AG04450 (cell line): ENCODE results near the gene PAMR1. TPM values are rescaled to one million over a fixed set of nuclear protein-coding genes. Genes with fewer than 3 reads are reported as not detected.
A peak's percentile ranks its signal among the peaks of the same experiment; 100 is the strongest.

Experiments used
- CTCF ChIA-PET: fragments of 300-600, 350-600 bp; formaldehyde crosslinking; extraction: SDS; loops from one replicate; lab custom pipeline; 2022; ENCODE audit warnings: antibody characterized with exemption, inconsistent platforms; lab: Charles Lee
- POLR2A ChIA-PET: fragments of 350-600 bp; formaldehyde crosslinking; extraction: SDS; loops from one replicate; lab custom pipeline; 2021; ENCODE audit warnings: antibody characterized with exemption, inconsistent platforms; lab: Yijun Ruan, JAX
- DNase-seq: peaks from one replicate; pipeline ENCODE4 v3.0.0-alpha.2; 2011; ENCODE audit warnings: low read depth, low spot score
- H3K27ac ChIP-seq: one replicate; pipeline ENCODE4 v1.5.1; 2012; ENCODE audit warnings: low read depth, low read length, control low read depth
- H3K27me3 ChIP-seq: one replicate; pipeline ENCODE4 v1.6.0; 2012; ENCODE audit warnings: low read length; ENCODE audit not compliant: control insufficient read depth, insufficient read depth
- H3K4me3 ChIP-seq: 2 replicates; pipeline ENCODE4 v1.5.1; 2011; ENCODE audit warnings: mild to moderate bottlenecking, low read depth, low read length, control low read depth
- H3K9me3 ChIP-seq: 2 replicates; pipeline ENCODE4 v1.5.1; 2012; ENCODE audit warnings: low read length; ENCODE audit not compliant: control insufficient read depth, insufficient read depth
- CTCF ChIP-seq: IDR thresholded peaks from 2 replicates; pipeline ENCODE4 v1.5.1; 2011; ENCODE audit warnings: low read depth, low read length, control low read depth, inconsistent platforms
- polyA plus RNA-seq: library from polyadenylated mRNA; depleted of rRNA; stranded (reverse); fragments of >200 nt; gene quantifications from 2 replicates; pipeline ENCODE4 v1.2.3, GENCODE V29; 2011

PAMR1 gene
- polyA plus RNA-seq, 1 experiment: 215 TPM

GRCh38 chr11:35486934-35487333 is 38.5 kb downstream of the PAMR1 start:
- DNase-seq: no peak
- POLR2A ChIA-PET: no interaction called here
- no peaks in the 10 kb centered on the region for H3K27me3 ChIP-seq
- CTCF ChIA-PET: interaction anchor here (0.9 to 4.9 kb wide), 15 partner anchors 9 to 780 kb away, joined by 3 to 26 read pairs (median 9); partner anchors contain the start of gene PAMR1
- TF ChIP-seq CTCF: no peak
- H3K27ac ChIP-seq: no peak overlapping the region
- H3K9me3 ChIP-seq: peaks cover 4% of the 10 kb centered on the region; the same call in 1 of the 2 replicates
- H3K4me3 ChIP-seq: no peak overlapping the region

DNA sequence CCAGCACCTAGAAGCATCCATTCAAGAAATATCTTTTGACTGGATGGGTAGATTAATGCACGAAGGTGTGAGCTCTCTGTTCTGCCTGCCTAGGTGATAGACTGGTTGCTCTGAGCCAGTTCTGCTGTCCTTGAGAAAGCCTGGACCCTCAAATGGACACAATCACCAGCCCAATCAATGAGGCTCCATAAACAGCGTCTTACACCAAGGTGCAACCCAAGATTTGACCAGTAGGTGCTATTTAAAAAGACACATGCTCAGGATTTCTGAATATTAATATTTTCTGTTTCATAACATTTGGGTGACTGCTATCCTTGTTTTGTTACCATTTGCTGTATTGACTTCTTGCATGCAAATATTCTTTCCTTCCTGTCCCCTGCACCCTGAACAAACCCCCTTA is 39.0 kb downstream of the PAMR1 start:
- peaks cover 6% of the 10 kb centered on the region; the same call in 1 of the 2 replicates for H3K9me3 ChIP-seq
- H3K4me3 ChIP-seq: no peak overlapping the region
- no peak for DNase-seq
- 0 out of 2 replicates have a peak, but pooled peaks have one; percentile 13 for TF ChIP-seq CTCF
- H3K27me3 ChIP-seq: no peaks in the 10 kb centered on the region
- no peak overlapping the region for H3K27ac ChIP-seq
- CTCF ChIA-PET: interaction anchor here (0.7 to 4.9 kb wide), 12 partner anchors 10 to 780 kb away, joined by 3 to 26 read pairs (median 8); partner anchors contain the start of gene PAMR1
- POLR2A ChIA-PET: no interaction called here

DNA sequence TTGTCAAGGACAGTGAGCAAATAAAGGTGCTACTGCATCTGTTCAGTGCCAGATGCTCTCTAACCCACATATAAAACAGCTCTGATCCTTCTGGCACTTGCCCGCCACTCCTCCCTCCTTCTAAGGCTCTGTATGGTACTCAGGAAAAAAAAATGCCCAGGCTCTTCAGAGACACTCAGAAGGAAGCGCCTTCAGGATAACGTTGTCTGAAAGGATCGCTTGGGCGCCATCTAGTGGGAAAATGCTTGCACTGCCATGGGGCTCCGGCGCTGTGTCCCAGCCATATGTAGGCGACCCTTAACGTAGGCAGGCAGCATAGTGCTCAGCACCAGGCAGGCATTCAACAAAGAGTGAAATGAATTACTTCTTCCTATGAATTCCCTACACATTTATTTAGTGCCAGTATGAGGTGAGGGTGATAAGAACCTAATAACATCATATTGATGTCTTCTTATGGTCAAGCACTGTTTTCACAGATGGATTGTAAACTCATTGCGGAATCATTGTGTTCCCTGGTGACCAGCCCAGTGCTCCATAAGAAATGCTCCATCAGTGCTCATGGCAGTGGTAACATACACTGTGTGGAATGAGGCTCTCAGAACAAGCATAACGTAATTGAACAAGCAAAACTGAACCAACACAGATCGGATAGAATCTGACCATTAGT is 39.6 kb downstream of the PAMR1 start:
- ChIA-PET POLR2A (no interaction called here), CTCF (interaction anchor here (0.5 to 4.9 kb wide), 32 partner anchors 9 to 781 kb away, joined by 3 to 26 read pairs (median 4); partner anchors contain the start of gene PAMR1)
- Histone ChIP-seq H3K27ac (no peak overlapping the region), H3K9me3 (peaks cover 7% of the 10 kb centered on the region; the same call in 1 of the 2 replicates), H3K27me3 (no peaks in the 10 kb centered on the region), H3K4me3 (no peak overlapping the region)
- DNase-seq: peak; percentile 42
- TF ChIP-seq CTCF: peak; percentile 90

GRCh38 chr11:35484435-35484834 is 41.0 kb downstream of the PAMR1 start:
- ChIA-PET CTCF (interaction anchor here (1.1 to 4.7 kb wide), 12 partner anchors 8 to 774 kb away, joined by 3 to 26 read pairs (median 7); partner anchors contain the start of gene PAMR1), POLR2A (no interaction called here)
- no peak for TF ChIP-seq CTCF
- Histone ChIP-seq H3K27me3 (no peaks in the 10 kb centered on the region), H3K4me3 (no peak overlapping the region), H3K27ac (peak overlapping the region; percentile 71), H3K9me3 (peaks cover 7% of the 10 kb centered on the region; the same call in 1 of the 2 replicates)
- DNase-seq: no peak
